GM21381 (cell line): ENCODE results near the gene ABITRAM.
"Not testable (repeated sequence)": the region's sequence is repeated elsewhere in the genome, so short reads cannot be mapped to it uniquely, and the experiment has no call there.

Experiments used
- ATAC-seq: cut with Tn5 transposase; IDR thresholded peaks from one replicate; pipeline ENCODE4 v1.9.1; 2021; ENCODE audit warnings: mild to moderate bottlenecking, moderate library complexity; ENCODE audit not compliant: unreplicated experiment

The ABITRAM gene

DNA sequence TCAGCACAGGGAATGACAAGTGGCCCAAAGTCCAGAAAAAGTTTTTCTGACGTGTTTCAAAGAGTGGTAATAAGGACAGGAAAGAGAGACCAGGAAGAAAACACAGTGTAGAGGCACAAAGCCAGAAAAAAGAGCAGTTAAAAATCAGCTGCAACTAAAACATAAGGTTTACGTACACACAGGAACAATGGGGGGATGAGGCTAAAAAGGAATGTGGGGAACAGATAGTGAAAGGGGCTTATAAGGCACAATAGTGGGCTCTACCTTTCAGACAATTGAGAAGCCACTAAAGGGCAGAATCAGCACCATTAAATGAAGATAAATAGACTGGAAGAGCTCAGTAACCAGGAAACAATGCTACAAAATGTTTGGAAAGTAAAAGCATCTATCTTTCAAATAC lies 5.8 kb upstream of the ABITRAM start:
- ATAC-seq, result no peak

DNA sequence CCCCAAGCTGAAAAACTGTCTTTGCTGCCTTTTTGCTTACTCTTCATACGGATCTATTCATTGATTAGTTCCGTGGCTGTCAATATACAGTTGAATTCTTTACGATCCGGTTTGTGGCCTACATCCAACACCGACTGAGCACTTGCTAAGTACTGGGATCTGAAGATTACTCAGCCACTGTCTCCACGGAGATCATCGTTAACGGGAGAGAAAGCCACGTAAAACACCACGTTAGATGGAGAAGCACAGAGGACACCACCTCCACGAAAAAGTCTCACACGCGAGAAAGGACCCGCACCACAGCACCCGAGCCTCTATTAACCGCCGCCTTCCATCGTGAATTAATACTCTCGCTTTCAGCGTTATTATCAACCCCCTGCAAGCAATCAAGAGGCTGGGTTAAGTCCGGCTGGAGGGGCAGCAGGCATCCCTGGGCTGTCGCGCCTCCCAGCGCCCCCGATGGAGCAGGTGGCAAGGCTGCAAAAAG lies 926 bp upstream of the ABITRAM start:
- no peak for ATAC-seq

DNA sequence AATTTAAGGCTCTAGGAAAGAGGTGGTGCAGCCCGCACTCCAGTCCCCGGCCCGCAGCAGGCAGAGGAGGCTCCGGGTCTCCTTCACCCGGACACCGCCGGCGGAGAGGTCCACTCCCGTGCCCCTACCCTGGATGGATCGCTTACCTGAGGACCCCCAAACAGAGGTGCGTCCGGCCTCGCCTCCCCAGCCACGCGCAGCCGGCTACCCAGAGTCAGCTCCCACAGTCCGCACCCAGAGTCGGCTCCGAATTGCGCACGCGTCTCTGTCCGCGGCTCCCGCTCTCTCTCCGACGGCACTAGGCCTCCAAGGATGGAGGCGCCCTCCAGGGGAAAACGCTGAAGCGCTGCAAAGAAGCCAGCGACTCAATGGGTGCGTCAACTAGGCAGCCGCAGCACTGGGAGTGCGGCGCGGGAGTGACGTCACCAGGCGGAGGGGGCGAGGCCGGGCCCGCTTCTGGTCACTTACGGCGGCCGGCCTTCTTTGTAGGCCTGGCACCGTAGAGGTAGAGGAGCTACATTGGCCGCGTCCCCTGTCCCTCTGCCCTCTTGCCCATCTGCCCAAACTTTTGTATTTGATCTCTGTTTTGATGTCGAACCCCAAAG lies 380 bp upstream of the ABITRAM start, which contains the start of gene ELP1:
Gene ELP1, minus strand, starts transcription at position 407 of the 605 bp plus-strand sequence. CDS start 2,978 bp downstream, outside the sequence.
- peak; percentile 80 for ATAC-seq

DNA sequence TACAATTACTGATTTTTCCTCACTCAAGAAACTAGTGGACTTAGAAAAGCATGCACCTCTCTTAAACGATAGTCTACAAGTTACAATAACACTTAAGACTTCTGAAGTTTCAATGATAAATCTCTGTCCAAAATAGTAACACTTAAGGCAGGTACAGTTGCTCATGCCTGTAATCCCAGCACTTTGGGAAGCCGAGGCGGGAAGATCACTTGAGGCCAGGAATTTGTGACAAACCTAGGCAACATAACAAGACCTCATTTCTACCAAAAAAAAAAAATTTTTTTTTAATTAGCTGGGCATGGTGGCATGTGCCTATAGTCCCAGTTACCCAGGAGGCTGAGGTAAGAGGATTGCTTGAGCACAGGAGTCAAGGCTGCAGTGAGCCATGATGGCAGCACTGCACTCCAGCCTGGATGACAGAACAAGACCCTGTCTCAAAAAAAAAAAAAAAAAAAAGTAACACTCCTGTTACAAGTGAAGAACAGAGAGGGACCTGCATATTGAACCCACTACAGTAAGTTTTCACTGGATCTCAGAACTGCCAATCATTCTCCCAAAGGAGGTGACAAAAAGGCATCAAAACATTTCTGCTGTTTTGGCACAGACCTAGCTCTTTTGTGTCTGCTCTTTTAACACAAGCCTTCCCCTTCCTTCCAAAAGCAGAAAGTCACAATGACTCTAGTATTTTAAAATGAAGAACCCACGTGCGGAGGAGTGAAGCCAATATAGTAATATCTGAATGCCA lies 3.5 kb downstream of the ABITRAM start:
- no peak for ATAC-seq

DNA sequence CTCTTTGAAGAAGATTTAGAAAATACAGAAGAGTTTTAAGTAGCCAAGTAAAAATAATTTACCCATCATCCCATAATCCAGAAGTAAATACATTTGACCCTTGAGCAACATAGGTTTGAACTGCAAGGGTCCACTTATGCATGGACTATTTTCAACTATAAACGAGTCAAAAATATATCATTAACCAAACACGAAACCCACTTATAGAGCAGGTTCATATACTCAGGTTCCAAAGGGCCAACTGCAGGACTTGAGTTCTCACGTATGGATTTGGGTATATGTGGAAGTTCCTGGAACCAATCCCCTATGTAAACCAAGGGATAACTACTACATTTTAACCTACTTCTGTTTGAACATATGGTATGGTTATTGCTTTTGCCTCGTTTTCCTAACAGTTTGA lies 5.8 kb downstream of the ABITRAM start:
- no peak for ATAC-seq

DNA sequence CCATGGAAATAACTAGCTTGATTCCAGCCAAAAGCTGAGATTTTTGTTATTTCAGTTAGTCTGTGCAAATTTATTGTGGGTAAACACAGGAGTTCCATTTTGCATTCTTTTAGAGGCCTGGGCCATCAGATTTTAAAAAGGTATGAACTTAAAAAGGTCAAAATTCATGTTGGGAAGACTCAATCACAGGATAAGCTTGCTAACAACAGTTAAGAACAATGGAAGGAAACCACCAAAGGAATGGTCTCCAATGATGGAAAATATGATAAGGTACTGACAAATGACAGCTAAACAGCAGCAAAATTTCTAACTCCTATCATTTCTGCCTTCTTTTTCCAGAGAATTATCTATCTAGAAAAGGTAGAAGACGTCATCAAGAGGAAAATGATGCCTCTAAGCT lies 16.0 kb downstream of the ABITRAM start:
- no peak for ATAC-seq

DNA sequence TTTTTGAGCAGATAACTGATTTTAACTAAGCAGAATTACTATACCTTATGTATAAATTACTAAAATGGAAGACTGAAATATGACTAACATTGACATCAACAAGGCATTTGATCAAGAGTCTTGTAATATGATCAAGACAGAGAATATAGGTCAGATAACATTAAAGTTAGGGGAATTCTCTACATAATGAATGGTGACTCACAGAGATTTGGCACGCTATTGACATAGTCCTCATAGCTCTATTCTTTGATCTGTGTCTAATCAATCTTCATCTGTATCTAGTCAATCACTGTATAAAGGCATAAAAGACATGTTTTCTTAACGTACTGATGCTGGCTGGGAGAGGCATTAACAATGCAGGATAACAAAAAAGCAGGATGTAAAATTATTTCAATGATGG lies 17.4 kb downstream of the ABITRAM start:
- ATAC-seq, result no peak

DNA sequence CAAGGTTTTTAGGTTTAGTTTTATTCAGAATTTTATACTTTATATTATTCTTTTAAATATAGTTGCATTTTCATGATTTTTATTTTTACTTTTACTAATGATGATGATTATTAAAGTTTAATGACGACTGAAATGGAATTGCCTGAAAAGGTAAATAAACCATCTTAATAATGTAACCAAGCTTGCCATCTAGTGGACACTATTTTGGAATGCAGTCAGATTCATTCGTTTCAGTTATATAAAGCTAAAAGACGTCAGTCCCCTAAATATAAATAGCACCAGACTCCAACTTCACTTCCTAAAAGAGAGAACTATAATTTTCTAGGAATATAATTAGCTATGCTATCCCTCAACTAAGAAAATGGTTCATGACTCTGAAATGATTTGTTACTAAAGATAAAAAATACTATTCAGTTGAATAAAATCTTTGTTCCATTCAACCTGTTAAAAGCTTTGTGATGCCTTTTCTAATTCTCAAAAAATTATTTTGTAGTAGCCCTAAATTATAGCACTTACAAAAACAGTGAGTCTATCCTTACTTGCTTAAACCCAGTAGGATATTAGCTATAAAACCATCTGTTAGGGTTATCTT lies 19.9 kb downstream of the ABITRAM start:
- ATAC-seq, result peak; percentile 49

DNA sequence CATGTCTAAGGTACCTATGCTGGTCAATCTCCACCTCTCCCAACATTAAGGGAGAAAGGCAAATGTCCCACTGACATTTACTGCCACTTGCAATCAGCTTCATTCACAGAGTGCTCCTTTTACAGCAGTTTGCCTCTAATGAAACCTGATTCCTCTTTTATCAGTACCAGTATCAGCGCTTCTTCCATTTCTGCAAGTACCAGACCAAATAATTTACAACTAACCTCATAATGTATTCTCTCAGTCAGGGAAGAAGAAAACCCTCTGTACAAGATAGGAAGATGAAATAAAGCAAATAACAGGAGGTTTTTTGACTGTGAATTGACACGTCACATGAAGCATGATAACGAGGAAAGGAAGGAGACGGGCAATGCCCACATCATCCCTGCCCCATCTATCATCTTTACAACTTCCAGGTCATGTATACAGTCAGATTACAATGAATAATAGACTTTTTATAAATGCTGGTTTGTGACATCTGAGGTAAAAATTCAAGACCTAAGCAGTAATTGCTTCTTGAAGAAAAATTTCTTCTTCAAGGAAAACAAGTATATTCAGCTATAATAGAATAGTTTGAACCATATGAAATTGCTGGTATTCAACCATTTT lies 21.9 kb downstream of the ABITRAM start:
- ATAC-seq, result no peak

DNA sequence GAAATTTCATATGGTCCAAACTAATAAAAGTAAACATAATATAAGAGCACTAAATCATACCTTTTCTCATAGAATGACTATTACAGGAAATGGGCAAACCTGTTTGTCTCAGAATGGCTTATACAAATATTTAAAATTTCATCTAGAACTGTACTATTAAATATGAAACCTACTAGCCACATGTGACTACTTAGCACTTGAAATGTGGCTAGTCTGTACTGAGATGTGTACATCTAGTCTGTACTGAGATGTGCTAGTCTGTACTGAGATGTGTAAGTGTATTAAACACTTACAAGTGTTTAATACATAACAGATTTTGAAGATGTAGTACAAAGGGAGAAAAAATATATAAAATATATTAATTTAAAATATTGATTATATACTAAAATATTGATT lies 22.4 kb downstream of the ABITRAM start:
- ATAC-seq, result no peak

DNA sequence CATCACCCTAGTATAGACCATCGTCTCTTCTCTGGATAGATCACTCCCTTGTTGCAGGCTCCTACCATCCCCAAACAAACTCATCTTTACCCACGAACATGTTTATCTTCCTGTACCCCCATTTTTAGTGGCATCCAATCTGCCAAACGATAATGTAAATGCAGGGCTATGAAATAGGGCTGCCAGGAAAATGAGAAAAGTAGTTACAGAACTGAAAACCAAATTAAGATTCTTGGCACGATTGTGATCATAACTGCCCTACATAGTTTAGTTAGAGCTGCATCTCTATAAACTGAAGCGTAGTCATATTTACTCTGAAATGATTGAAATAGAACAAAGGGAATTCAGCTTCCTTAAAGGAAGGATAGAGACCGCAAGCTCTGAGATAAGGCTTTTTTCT lies 26.1 kb downstream of the ABITRAM start:
- no peak for ATAC-seq

DNA sequence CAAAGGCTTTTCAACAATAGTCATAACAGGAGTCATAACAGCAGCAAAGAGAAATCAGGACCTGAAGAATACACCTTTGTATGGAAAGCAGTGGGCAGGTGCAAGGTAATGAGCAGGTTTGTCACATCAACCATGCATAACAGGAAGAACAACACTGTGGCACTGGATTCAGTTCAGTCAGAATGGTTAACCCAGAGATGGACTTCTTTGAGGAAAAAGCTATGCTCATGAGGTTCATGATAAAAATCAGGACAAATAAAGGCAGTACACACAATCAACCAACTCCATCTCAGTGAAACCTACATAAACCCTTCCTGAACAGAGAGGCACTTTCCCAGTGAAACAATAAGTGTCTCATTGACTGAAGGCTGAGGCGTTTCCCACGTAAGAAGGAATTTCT lies 27.0 kb downstream of the ABITRAM start:
- no peak for ATAC-seq

DNA sequence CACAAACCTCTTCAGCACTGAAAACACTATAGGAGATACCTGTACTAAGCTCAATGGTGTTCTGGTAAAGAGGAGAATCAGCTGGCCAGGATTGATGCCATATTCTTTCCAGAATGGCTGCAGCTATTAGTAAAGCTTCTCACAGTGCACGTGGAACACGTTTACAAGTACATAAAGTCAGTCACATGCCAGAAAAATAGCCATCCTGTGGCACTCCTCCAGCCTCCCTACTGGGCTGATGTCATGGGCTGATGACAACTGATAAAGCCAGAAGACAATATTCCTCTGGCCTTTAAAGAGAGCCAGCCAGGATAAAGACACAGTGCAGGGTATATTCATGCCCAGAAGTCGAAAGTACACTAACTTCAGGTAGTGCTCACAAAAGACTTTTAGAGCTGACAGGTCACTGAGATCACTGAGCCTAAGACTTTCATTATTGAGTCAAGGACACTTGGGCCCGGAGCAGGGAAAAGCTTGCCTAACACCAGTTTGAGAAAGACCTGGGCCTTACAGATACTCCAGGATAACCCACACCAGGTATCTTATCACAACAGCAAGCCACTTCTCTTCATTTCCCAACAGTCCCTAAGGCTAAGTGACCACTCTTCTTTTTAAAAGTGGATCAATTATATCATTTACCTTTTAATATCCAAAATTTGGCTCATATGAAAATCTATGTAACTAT lies 29.4 kb downstream of the ABITRAM start:
- no peak for ATAC-seq

DNA sequence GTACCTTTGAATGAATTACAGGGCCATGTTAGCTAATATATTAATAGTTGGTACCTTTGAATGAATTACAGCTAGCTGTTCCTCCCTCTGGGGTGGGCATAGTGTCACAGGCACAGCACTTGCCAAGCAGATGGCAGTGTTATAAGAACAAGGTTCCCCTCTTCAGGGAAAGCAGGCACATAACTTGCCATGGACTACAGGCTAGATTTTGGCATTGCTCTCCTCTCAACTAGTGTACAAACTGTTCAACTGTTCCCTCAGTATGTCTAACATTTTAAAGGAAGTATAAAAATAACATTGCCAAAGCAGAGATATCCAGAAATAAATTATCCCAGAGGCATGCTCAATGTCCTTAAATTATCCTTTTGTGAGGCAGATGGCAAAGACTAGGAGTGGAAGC lies 33.7 kb downstream of the ABITRAM start:
- ATAC-seq, result no peak

DNA sequence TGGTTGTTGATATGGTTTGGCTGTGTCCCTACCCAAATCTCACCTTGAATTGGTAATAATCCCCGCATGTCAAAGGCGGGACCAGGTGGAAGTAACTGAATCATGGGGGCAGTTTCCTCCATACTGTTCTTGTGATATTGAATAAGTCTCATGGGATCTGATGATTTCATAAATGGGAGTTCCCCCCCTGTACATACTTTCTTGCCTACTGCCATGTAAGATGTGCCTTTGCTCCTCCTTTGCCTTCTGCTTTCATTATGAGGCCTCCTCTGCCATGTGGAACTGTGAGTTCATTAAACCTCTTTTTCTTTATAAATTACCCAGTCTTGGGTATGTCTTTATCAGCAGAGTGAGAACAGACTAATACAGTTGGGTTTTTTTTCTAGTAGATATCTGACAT lies 37.2 kb downstream of the ABITRAM start:
- not testable (repeated sequence) for ATAC-seq

DNA sequence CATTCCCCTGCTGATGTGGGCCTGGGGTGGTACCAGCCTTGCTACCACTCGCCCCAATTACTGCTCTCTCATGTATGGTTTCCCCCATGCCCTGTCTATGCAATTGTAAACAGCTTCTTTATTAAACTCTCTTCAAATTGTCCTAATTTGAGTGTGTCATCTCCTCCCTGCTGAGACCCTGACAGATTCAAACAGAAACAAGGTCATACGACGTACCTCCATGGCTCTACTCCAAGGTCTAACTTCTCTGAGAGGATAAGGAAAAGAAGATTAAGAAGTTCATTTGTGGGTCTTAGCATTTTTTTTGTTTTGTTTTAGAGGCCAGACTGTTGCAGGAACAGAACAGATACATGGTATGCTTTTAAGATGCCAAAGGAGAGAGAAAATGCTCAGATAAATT lies 38.0 kb downstream of the ABITRAM start:
- ATAC-seq, result no peak

DNA sequence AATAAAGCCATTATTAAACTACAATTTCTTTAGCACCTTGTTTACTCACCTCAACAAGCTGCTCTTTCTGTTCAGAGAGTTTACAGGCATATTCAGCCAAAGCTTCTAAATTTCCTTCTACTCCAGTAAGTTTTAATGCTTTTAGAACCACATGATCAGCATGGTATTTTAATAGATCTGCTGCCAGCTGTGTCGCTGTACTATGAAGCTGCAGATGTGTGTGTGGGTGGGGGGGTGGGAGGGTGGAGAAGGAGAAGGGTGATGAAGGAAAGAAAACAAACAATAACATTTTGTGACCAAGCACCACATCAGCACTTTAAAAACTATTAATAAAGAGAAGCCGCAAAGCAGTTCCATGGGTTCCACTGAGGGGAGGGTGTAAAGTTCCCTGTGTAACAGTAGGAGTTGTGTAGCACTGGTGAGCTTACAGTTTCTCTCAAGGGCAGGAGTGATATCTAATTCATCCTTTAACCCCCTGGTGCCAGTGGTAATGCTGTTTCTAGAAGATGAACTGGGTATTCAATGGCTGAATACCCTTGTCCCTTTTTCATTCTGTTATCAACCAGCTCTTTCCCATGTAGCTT lies 38.5 kb downstream of the ABITRAM start:
- no peak for ATAC-seq

DNA sequence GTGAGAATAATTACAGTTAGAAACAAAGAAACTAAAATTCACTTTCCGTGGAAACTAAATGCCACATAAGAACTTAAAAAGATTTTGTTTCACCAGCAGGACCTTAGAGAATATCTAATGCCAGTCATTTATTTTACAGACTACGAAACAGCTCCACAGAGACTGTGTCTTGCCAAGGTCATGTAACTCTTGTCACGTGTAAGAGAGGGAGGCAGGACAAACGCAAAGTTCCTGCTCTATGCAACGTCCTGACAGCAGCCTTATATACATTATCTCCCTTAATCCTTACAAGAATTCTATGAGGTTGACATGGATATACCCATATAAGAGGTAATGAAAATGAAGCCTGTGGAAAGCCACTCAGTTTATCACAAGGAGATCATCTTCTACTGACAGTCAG lies 39.7 kb downstream of the ABITRAM start:
- no peak for ATAC-seq

DNA sequence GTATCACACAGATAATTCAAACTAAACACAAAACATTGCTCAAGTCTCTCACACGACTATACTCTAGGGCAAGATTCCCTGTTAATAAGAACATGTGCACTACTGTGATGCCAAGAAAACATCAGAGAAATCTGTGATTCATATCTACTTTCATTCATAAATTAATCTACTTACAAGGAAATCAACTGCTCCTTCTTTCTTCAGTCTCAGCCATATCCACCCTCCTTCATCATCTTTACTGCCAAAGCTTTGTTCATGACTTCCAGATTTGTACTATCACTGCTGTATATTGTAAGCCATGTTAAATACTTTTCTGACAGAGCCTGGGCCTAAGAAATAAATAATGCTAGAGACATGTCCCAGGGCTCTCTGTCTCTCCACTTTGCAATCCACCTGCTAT lies 44.0 kb downstream of the ABITRAM start:
- no peak for ATAC-seq

DNA sequence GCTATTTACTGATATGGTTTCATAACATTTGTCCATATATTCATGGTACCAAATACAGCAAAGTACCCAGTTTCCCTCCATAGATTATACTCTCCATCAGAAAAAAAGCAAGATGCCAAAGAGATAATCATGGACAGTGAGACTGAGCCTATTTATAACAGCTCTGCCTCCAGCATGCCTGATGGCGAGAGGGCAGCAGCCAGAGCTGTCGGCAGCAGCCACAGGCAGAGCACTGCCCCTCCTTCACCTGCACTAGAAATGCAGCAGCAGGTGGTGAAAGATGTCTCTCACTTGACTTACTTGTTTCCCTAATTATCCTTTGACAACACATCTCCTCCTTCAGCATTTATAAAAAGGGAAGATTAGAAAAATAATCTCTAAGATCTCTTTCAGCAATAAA lies 46.7 kb downstream of the ABITRAM start:
- ATAC-seq, result no peak

DNA sequence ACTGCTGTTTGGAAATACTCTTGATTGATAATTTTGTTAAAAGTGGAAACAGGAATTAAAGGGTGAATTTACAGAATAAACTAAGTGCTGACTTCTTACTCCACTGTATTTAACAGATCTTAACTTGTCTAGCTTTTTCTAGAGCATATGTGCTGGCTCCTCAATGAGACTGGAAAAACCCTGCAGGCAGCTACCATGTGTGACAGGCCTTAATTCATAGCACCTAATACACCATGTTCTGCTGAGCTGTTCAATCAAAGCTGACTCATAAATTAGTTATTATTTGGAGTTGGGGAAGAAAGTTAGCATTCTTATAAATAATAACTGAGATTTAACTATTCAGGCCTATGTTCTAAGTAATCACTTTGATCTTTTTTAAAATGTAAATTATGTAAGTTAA lies 49.7 kb downstream of the ABITRAM start:
- no peak for ATAC-seq
